H4 (cell line): ENCODE results near the gene MMEL1. TPM values are rescaled to one million over a fixed set of nuclear protein-coding genes. Genes with fewer than 3 reads are reported as not detected.
"Not testable (repeated sequence)": the region's sequence is repeated elsewhere in the genome, so short reads cannot be mapped to it uniquely, and the experiment has no call there.

Source experiments
- DNase-seq: peaks from one replicate; pipeline ENCODE4 v3.0.0-alpha.2; 2015; ENCODE audit warnings: low spot score
- total RNA-seq: library from RNA; depleted of rRNA; stranded (reverse); fragments of >200 nt; shearing (Covaris generic); gene quantifications from 2 replicates; pipeline ENCODE4 v1.2.3, GENCODE V29; 2014

Gene MMEL1
- total RNA-seq, 1 experiment from 2014 or later = not detected

- no peak for DNase-seq
Measured at GRCh38 chr1:2558861-2559260, 74.0 kb downstream of the MMEL1 start.

GRCh38 chr1:2558420-2558819 lies 74.4 kb downstream of the MMEL1 start:
- no peak for DNase-seq

- DNase-seq = no peak
Measured at GRCh38 chr1:2557482-2558400, 75.1 kb downstream of the MMEL1 start.

GRCh38 chr1:2556678-2557481 lies 75.9 kb downstream of the MMEL1 start:
- DNase-seq = no peak

GRCh38 chr1:2556277-2556677 lies 76.5 kb downstream of the MMEL1 start, which contains the start of gene TNFRSF14:
TNFRSF14 (plus strand) TSS chr1:2556371; CDS start chr1:2556665, 294 bp downstream.
- DNase-seq = peak; percentile 56

GRCh38 chr1:2555634-2556276 lies 77.1 kb downstream of the MMEL1 start:
- no peak for DNase-seq

GRCh38 chr1:2554621-2555387 lies 78.0 kb downstream of the MMEL1 start:
- no peak for DNase-seq

- no peak for DNase-seq
Measured at GRCh38 chr1:2553871-2554620, 78.8 kb downstream of the MMEL1 start.

GRCh38 chr1:2553076-2553475 lies 79.7 kb downstream of the MMEL1 start:
- DNase-seq = not testable (repeated sequence)

- DNase-seq = no peak
Measured at GRCh38 chr1:2552189-2552588, 80.6 kb downstream of the MMEL1 start.

GRCh38 chr1:2551544-2551943 lies 81.3 kb downstream of the MMEL1 start:
- DNase-seq = not testable (repeated sequence)

- not testable (repeated sequence) for DNase-seq
Measured at GRCh38 chr1:2550309-2550861, 82.4 kb downstream of the MMEL1 start.

GRCh38 chr1:2549367-2550029 lies 83.3 kb downstream of the MMEL1 start:
- not testable (repeated sequence) for DNase-seq

GRCh38 chr1:2548068-2548589 lies 84.7 kb downstream of the MMEL1 start:
- DNase-seq = peak; percentile 55

- DNase-seq = no peak
Measured at GRCh38 chr1:2547210-2548067, 85.4 kb downstream of the MMEL1 start.

- DNase-seq = peak; percentile 55
Measured at GRCh38 chr1:2546515-2547209, 86.2 kb downstream of the MMEL1 start.

- DNase-seq = peak; percentile 67
Measured at GRCh38 chr1:2545754-2546514, 86.9 kb downstream of the MMEL1 start.
